NCI-H345 treated with DMSO at 0.1 percent for 48 hours (cell line): ENCODE measurements around the gene UBE2J1.
A peak's percentile ranks its signal among the peaks of the same experiment; 100 is the strongest.
"Not testable (repeated sequence)": the region's sequence is repeated elsewhere in the genome, so short reads cannot be mapped to it uniquely, and the experiment has no call there.

Experiments
- DNase-seq: peaks from one replicate; lab custom pipeline; 2025; ENCODE audit not compliant: unreplicated experiment; lab: John Stamatoyannopoulos, UW

UBE2J1 gene

DNA sequence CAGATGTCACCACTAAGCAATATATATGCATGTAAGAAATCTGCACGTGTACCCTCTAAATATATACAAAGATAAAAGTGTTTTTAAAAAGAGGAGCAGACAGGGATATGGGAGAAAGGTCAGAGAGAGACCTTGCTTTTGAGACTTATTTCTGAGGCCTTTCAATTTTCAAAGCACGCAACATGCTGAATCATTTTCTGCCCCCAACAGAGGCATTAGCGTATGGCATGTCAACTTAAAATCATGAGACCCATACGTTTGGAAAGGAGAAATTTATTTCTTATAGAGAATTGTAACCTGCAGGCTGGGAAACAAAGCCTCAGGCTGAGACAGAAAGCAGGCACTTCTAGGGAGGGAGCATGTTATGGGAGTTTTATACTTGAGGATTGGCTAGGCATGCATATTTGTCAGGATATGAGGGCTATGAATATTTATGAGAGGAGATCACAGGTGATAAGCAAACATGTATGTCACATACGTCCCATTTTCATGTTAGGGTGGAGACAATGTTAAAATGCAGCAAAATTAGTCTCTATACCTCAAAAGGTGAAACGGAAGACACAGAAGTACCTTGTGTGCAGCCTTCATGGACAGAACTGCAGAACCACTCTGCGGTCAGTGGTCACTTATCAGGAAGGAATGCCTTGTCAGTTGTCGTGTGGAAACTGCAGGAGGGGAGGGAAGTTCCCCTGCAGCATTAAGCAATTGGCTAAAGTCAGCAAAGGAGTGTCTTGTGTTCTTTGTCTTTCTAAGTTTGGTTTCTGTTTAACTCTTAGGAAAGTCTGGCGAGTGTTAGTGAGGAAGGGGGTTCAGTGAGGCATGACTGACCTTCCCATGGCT is 31.2 kb downstream of the UBE2J1 start:
- no peak for DNase-seq

GRCh38 chr6:89320012-89320559 is 32.4 kb downstream of the UBE2J1 start:
- no peak for DNase-seq

GRCh38 chr6:89317067-89317466 is 35.5 kb downstream of the UBE2J1 start:
- no peak for DNase-seq

GRCh38 chr6:89315249-89315885 is 37.2 kb downstream of the UBE2J1 start, which contains the start of gene GABRR2:
Gene GABRR2 (minus strand): TSS chr6:89315299. CDS start chr6:89315165, 134 bp downstream.
- no peak for DNase-seq

- peak; percentile 7 for DNase-seq
Measured at GRCh38 chr6:89314692-89315091, 37.8 kb downstream of the UBE2J1 start.

DNA sequence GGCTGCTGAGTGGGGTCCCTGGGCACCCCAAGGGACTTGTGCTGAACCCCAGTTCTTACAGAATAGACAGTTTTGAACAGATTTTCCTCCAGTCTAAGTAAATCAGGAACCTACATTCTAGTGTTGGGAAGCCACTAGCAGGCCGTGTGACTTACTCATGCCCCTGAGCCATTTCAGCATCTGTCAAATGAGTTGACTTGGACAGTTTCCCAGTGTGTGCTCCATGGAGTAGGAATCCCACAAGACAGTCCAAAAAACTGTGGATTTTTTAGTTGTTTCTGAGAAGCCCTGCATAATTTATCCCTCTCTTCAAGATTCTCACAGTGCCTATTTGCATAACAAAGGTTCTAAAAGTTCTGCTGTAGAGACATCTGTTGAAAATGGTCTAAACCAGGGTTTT is 39.5 kb downstream of the UBE2J1 start:
- no peak for DNase-seq

- DNase-seq, result peak; percentile 11
Measured at GRCh38 chr6:89311853-89312531, 40.5 kb downstream of the UBE2J1 start.

- no peak for DNase-seq
Measured at GRCh38 chr6:89311530-89311852, 41.0 kb downstream of the UBE2J1 start.

- no peak for DNase-seq
Measured at GRCh38 chr6:89310929-89311328, 41.6 kb downstream of the UBE2J1 start.

DNA sequence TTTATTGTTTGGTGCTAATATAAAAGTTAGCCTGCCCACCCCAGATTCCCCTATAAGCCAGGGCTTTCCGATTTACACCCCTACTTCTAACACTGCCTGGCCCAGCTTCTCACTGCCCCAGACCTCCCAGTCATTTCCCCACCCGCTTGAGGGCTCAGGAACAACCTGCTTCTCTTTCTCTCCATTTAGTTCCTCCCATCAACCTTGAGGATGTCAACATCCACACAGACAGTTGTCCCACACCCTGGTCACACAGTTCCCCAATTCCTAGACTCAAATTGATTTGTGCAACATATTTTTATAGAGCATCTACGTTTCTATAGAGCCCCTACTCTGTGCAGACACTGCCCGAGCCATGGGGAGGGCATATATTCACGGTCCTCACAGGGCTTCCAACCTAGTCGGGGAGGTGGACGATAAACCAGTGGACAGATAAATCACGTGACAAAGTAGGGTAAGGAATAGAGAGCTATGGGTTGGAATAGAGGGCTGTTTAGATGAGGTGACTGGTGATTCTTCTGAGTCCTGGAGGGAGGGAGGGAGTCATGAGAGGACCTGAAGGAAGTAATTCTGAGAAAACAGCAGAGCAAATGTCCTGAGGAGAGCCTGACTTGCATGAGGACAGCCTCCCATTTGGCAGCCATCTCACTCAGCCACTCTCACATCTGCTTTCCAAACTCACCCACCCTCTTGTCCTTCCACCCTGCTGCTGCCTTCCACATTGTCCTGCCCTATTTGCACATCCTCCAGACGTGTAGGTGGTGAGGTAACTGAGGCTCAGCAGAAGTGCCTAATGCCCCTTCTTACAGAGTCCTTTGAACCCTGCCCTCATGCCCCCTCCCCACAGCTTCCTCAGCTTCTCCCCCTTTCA is 43.8 kb downstream of the UBE2J1 start:
- no peak for DNase-seq

- DNase-seq, result not testable (repeated sequence)
Measured at GRCh38 chr6:89304517-89304916, 48.0 kb downstream of the UBE2J1 start.

GRCh38 chr6:89302936-89303335 is 49.6 kb downstream of the UBE2J1 start:
- no peak for DNase-seq

DNA sequence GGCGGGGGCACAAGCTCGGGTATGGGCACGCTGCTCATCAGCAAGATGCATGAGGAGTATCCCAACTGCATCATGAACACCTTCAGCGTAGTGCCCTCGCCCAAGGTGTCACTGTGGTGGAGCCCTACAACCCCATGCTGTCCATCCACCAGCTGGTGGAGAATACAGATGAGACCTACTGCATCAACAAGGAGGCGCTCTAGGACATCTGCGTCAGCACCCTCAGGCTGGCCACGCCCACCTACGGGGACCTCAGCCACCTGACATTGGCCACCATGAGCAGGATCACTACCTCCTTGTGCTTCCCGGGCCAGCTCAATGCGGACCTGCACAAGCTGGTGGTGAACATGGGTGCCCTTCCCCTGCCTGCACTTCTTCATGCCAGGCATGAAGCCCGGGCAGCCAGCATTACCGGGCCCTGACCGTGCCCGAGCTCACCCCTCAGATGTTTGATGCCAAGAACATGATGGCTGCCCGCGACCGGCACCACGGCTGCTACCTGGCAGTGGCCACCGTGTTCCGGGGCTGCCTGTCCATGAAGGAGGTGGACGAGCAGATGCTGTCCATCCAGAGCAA is 50.2 kb downstream of the UBE2J1 start:
- DNase-seq, result no peak

DNA sequence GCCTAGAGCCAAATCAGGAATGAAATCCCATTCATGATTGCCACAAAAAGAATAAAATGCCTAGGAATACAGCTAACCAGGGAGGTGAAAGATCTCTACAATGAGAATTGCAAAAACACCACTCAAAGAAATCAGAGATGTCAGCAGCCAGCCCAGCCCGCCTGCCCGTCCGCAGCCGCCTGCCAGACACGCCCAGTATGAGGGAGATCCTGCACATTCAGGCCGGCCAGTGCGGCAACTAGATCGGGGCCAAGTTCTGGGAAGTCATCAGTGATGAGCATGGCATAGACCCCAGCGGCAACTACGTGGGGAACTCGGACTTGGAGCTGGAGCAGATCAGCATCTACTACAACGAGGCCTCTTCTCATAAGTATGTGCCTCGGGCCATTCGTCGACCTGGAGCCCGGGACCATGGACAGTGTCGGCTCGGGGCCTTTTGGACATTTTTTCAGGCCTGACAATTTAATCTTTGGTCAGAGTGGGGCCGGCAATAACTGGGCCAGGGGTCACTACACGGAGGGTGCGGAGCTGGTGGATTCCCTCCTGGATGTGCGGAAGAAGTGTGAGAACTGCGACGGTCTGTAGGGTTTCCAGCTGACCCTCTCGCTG is 50.8 kb downstream of the UBE2J1 start:
- DNase-seq, result no peak

GRCh38 chr6:89299466-89299850 is 53.1 kb downstream of the UBE2J1 start:
- DNase-seq, result no peak

- no peak for DNase-seq
Measured at GRCh38 chr6:89298680-89299465, 53.6 kb downstream of the UBE2J1 start.

- DNase-seq, result no peak
Measured at GRCh38 chr6:89297695-89298351, 54.7 kb downstream of the UBE2J1 start.

- no peak for DNase-seq
Measured at GRCh38 chr6:89295981-89296380, 56.5 kb downstream of the UBE2J1 start.

- not testable (repeated sequence) for DNase-seq
Measured at GRCh38 chr6:89295116-89295515, 57.4 kb downstream of the UBE2J1 start.
